ENCODE results near the gene STEAP1. TPM values are rescaled to one million over a fixed set of nuclear protein-coding genes. Genes with fewer than 3 reads are reported as not detected.

Gene STEAP1
- total and polyA plus RNA-seq, 9 of the 15 experiments (the other 6 are each of a cell fraction or from before 2014, with no cell fraction given), result 2.7 to 6.8 (median 5.1) TPM

GRCh38 chr7:90210981-90211380 lies 56.7 kb downstream of the STEAP1 start:
- peaks cover 0 to 10% of the 10 kb centered on the region in 2 experiments; a peak in 2 of 5 replicates for H3K4me1 ChIP-seq (replicated peaks in 1 of 2; ENCODE audit: control insufficient read depth in 2 of 2, insufficient read depth in 2 of 2, low read length in 2 of 2)
- no peak overlapping the region for H3K9ac ChIP-seq (ENCODE audit: insufficient read depth in 1 of 2, low read depth in 2 of 2, low read length in 2 of 2)
- in situ Hi-C loops (cut with MboI) (no loop called here), intact Hi-C loops (cut with micrococcal nuclease) (no loop called here)
- no peak for ATAC-seq
- 8% methylated on average over 11 of the region's 11 CpGs for WGBS (ENCODE audit: insufficient coverage, low coverage, missing lambda C conversion rate)
- H4K20me1 ChIP-seq (replicated peaks; ENCODE audit: control insufficient read depth, insufficient read depth, low read length), result no peaks in the 10 kb centered on the region
- no TSS peak for BruUV-seq (replicated peaks)
- H3K79me2 ChIP-seq (ENCODE audit: control insufficient read depth, insufficient read depth, low read length), result no peaks in the 10 kb centered on the region
- no peak overlapping the region for H3K4me2 ChIP-seq (ENCODE audit: insufficient read depth, low read length)
- H3K9me1 ChIP-seq (ENCODE audit: control insufficient read depth, insufficient read depth, low read length), result no peaks in the 10 kb centered on the region
- CTCF ChIA-PET (ENCODE audit: low intra/inter-chr PET ratio), result no interaction called here
- no peaks in the 10 kb centered on the region for H3K36me3 ChIP-seq (ENCODE audit: control insufficient read depth, insufficient read depth, low read length)
- H3K27me3 ChIP-seq (ENCODE audit: control insufficient read depth in 2 of 2, insufficient read depth in 2 of 2, low read length in 2 of 2), result peaks cover 15% of the 10 kb centered on the region in 2 experiments; a peak in 4 of 5 replicates
- H3K27ac ChIP-seq (ENCODE audit: extremely low read depth, low read depth, low read length), result no peak overlapping the region
- H2AFZ ChIP-seq (ENCODE audit: low read depth, low read length), result peak overlapping the region; percentile 33; the same call in 1 of the 2 replicates
- DNase-seq (ENCODE audit: extremely low read depth in 1 of 4, low spot score in 3 of 4), result no peak
- no peak overlapping the region for H3K4me3 ChIP-seq
- FAIRE-seq, result no peak
- POLR2A ChIA-PET, result no interaction called here
- no peaks in the 10 kb centered on the region for H3K9me3 ChIP-seq (replicated peaks; ENCODE audit: control insufficient read depth, insufficient read depth, low read depth, low read length)
- TF ChIP-seq RCOR1 (IDR thresholded peaks at IDR 0.05; ENCODE audit: borderline replicate concordance in 1 of 2, low read depth in 2 of 2, low read length in 2 of 2) (no peak), SMC3 (conservative IDR thresholded peaks at IDR 0.05; ENCODE audit: insufficient read depth, low read depth, low read length) (no peak), ZBTB17 (CRISPR knock-in tag; IDR thresholded peaks at IDR 0.05) (no peak), DLX4 (CRISPR knock-in tag; IDR thresholded peaks at IDR 0.05) (no peak), CEBPB (tag; IDR thresholded peaks at IDR 0.05) (no peak), ZNF311 (CRISPR knock-in tag; IDR thresholded peaks at IDR 0.05) (no peak), E4F1 (CRISPR knock-in tag; IDR thresholded peaks at IDR 0.05; ENCODE audit: borderline replicate concordance) (no peak)
- TF ChIP-seq, protein P1, sequence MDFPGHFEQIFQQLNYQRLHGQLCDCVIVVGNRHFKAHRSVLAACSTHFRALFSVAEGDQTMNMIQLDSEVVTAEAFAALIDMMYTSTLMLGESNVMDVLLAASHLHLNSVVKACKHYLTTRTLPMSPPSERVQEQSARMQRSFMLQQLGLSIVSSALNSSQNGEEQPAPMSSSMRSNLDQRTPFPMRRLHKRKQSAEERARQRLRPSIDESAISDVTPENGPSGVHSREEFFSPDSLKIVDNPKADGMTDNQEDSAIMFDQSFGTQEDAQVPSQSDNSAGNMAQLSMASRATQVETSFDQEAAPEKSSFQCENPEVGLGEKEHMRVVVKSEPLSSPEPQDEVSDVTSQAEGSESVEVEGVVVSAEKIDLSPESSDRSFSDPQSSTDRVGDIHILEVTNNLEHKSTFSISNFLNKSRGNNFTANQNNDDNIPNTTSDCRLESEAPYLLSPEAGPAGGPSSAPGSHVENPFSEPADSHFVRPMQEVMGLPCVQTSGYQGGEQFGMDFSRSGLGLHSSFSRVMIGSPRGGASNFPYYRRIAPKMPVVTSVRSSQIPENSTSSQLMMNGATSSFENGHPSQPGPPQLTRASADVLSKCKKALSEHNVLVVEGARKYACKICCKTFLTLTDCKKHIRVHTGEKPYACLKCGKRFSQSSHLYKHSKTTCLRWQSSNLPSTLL (IDR thresholded peaks at IDR 0.05), result no peak
- TF ChIP-seq, protein P2, sequence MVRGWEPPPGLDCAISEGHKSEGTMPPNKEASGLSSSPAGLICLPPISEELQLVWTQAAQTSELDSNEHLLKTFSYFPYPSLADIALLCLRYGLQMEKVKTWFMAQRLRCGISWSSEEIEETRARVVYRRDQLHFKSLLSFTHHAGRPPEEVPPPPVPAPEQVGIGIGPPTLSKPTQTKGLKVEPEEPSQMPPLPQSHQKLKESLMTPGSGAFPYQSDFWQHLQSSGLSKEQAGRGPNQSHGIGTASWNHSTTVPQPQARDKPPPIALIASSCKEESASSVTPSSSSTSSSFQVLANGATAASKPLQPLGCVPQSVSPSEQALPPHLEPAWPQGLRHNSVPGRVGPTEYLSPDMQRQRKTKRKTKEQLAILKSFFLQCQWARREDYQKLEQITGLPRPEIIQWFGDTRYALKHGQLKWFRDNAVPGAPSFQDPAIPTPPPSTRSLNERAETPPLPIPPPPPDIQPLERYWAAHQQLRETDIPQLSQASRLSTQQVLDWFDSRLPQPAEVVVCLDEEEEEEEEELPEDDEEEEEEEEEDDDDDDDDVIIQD (CRISPR knock-in tag; IDR thresholded peaks at IDR 0.05), result no peak
- TF ChIP-seq, protein P3, sequence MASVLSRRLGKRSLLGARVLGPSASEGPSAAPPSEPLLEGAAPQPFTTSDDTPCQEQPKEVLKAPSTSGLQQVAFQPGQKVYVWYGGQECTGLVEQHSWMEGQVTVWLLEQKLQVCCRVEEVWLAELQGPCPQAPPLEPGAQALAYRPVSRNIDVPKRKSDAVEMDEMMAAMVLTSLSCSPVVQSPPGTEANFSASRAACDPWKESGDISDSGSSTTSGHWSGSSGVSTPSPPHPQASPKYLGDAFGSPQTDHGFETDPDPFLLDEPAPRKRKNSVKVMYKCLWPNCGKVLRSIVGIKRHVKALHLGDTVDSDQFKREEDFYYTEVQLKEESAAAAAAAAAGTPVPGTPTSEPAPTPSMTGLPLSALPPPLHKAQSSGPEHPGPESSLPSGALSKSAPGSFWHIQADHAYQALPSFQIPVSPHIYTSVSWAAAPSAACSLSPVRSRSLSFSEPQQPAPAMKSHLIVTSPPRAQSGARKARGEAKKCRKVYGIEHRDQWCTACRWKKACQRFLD (CRISPR knock-in tag; IDR thresholded peaks at IDR 0.05), result no peak
- TF ChIP-seq, protein P4, sequence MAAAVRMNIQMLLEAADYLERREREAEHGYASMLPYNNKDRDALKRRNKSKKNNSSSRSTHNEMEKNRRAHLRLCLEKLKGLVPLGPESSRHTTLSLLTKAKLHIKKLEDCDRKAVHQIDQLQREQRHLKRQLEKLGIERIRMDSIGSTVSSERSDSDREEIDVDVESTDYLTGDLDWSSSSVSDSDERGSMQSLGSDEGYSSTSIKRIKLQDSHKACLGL (CRISPR knock-in tag; IDR thresholded peaks at IDR 0.05; ENCODE audit: borderline replicate concordance, poor library complexity, severe bottlenecking), result no peak
- TF ChIP-seq, protein P5, sequence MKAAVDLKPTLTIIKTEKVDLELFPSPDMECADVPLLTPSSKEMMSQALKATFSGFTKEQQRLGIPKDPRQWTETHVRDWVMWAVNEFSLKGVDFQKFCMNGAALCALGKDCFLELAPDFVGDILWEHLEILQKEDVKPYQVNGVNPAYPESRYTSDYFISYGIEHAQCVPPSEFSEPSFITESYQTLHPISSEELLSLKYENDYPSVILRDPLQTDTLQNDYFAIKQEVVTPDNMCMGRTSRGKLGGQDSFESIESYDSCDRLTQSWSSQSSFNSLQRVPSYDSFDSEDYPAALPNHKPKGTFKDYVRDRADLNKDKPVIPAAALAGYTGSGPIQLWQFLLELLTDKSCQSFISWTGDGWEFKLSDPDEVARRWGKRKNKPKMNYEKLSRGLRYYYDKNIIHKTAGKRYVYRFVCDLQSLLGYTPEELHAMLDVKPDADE (conservative IDR thresholded peaks at IDR 0.05; ENCODE audit: control insufficient read depth, low read depth, low read length), result no peak
